HL-60 (cell line): ENCODE results near the gene CLIC6.

Experiments used
- CTCF ChIP-seq: IDR thresholded peaks from one replicate; pipeline ENCODE4 v1.5.1; 2011; ENCODE audit warnings: low read length, control low read depth, inconsistent platforms; ENCODE audit not compliant: insufficient read depth
- POLR2AphosphoS5 ChIP-seq: IDR thresholded peaks from 2 replicates; pipeline ENCODE4 v1.6.1; 2012; ENCODE audit warnings: low read depth
- REST ChIP-seq: IDR thresholded peaks from 2 replicates; pipeline ENCODE4 v1.6.1; 2012; ENCODE audit warnings: low read depth; ENCODE audit not compliant: insufficient replicate concordance

- TF ChIP-seq CTCF (no peak), POLR2AphosphoS5 (no peak), REST (no peak)
These were observed 1.6 kb downstream of the CLIC6 start for GRCh38 chr21:34670220-34670961.
